Skin epidermis (tissue), 12 donors: ENCODE measurements around the gene MYBPH.

Source experiments
- H3K27ac ChIP-seq, 21 experiments: fragments of 200-600 bp; sonication (generic) in 11 of 21; one replicate each; pipeline ENCODE4 v1.5.0; 2020; ENCODE audit warnings: mild to moderate bottlenecking in 3 of 21, inconsistent platforms in 2 of 21, moderate library complexity in 2 of 21
- H3K4me3 ChIP-seq, 7 experiments: fragments of 200-600 bp; sonication (generic) in 2 of 7; one replicate each; pipeline ENCODE4 v1.5.0; 2020; ENCODE audit warnings: inconsistent platforms in 2 of 7, mild to moderate bottlenecking in 2 of 7, moderate library complexity in 1 of 7

Gene MYBPH

GRCh38 chr1:203124546-203125317 lies 50.9 kb downstream of the MYBPH start:
- no peak overlapping the region for H3K4me3 ChIP-seq
- no peak overlapping the region for H3K27ac ChIP-seq

- H3K4me3 ChIP-seq, result no peak overlapping the region
- no peak overlapping the region for H3K27ac ChIP-seq
Measured at GRCh38 chr1:203124011-203124410, 51.6 kb downstream of the MYBPH start.

- Histone ChIP-seq H3K27ac (no peak overlapping the region), H3K4me3 (no peak overlapping the region)
Measured at GRCh38 chr1:203122159-203122558, 53.5 kb downstream of the MYBPH start.

- no peak overlapping the region for H3K4me3 ChIP-seq
- H3K27ac ChIP-seq, result no peak overlapping the region
Measured at GRCh38 chr1:203121186-203122015, 54.2 kb downstream of the MYBPH start.

- Histone ChIP-seq H3K4me3 (no peak overlapping the region), H3K27ac (no peak overlapping the region)
Measured at GRCh38 chr1:203120325-203121153, 55.1 kb downstream of the MYBPH start.
